Esophagus squamous epithelium (tissue), 4 donors: ENCODE measurements around the gene IGFBP5.

Source experiments
- CTCF ChIP-seq, 6 experiments: fragments of 450-650 bp in 4 of 6; fragments of 200-600 bp in 2 of 6; sonication (generic) in 2 of 6; IDR thresholded peaks; one replicate each; pipeline ENCODE4 v1.5.1; 2016 to 2019; ENCODE audit warnings: antibody characterized with exemption in 6 of 6, mild to moderate bottlenecking in 4 of 6, moderate library complexity in 4 of 6
- POLR2A ChIP-seq, 4 donors: fragments of 450-650 bp; IDR thresholded peaks; one replicate each; pipeline ENCODE4 v1.6.1; 2017; ENCODE audit warnings: antibody characterized with exemption in 4 of 4, mild to moderate bottlenecking in 4 of 4, moderate library complexity in 3 of 4

GRCh38 chr2:216720722-216721121 is 25.4 kb upstream of the IGFBP5 start:
- no peak for TF ChIP-seq CTCF (IDR thresholded peaks at IDR 0.05)
- TF ChIP-seq POLR2A (IDR thresholded peaks at IDR 0.05) = no peak
